NB4 (cell line): ENCODE results near the gene GPRASP3.

ENCODE experiments used
- CTCF ChIP-seq: IDR thresholded peaks from one replicate; pipeline ENCODE4 v1.5.1; 2012; ENCODE audit warnings: low read depth, low read length
- MAX ChIP-seq: IDR thresholded peaks from 2 replicates; pipeline ENCODE4 v1.6.1; 2011; ENCODE audit warnings: low read depth, low read length
- MYC ChIP-seq: IDR thresholded peaks from 2 replicates; pipeline ENCODE4 v1.6.1; 2011; ENCODE audit warnings: low read depth, low read length
- POLR2A ChIP-seq: IDR thresholded peaks from 2 replicates; pipeline ENCODE4 v1.6.1; 2011; ENCODE audit warnings: mild to moderate bottlenecking; ENCODE audit not compliant: insufficient read length; ENCODE audit errors: extremely low read depth

- TF ChIP-seq CTCF: no peak
- TF ChIP-seq MAX: no peak
- no peak for TF ChIP-seq POLR2A
- no peak for TF ChIP-seq MYC
These were observed 8.2 kb upstream of the GPRASP3 start, which contains the start of gene GPRASP2 for GRCh38 chrX:102712216-102712966.
